HepG2 (cell line): ENCODE measurements around the gene TEAD3. TPM values are rescaled to one million over a fixed set of nuclear protein-coding genes. Genes with fewer than 3 reads are reported as not detected.
A peak's percentile ranks its signal among the peaks of the same experiment; 100 is the strongest.

Source experiments
- DNMT3B ChIP-seq: conservative IDR thresholded peaks from 2 replicates; pipeline ENCODE4 v1.6.1; 2016; ENCODE audit warnings: missing biosample characterization, control low read depth
- ETV6 ChIP-seq: sonication (generic); formaldehyde crosslinking; conservative IDR thresholded peaks from 2 replicates; pipeline ENCODE4 v1.4.0; 2020; ENCODE audit warnings: missing genetic modification reagents
- GTF3A ChIP-seq: sonication (generic); formaldehyde crosslinking; conservative IDR thresholded peaks from 2 replicates; pipeline ENCODE4 v1.4.0; 2020; ENCODE audit warnings: mild to moderate bottlenecking, missing genetic modification reagents
- HOXA5 ChIP-seq: sonication (generic); formaldehyde crosslinking; IDR thresholded peaks from 2 replicates; pipeline ENCODE4 v1.4.0; 2020; ENCODE audit warnings: missing genetic modification reagents
- SMC3 ChIP-seq: IDR thresholded peaks from 2 replicates; pipeline ENCODE4 v1.6.1; 2011; ENCODE audit warnings: low read length, improper control_type of control experiment
- polyA plus RNA-seq, 8 experiments: library from polyadenylated mRNA; depleted of rRNA in 3 of 8; stranded (reverse) in 7 of 8; unstranded in 1 of 8; fragments of >200 nt; fragmentation: Illumina TruSeq in 4 of 8; extraction: Trizol in 4 of 8; gene quantifications; 2 replicates each; pipeline versions ENCODE4 v1.2.1 to v1.2.3, GENCODE V29; 2011 to 2016; ENCODE audit warnings: low read depth in 4 of 8, missing spikeins in 1 of 8, mixed read lengths in 1 of 8; ENCODE audit not compliant: insufficient read depth in 1 of 8
- total RNA-seq, 5 experiments: library from RNA; depleted of rRNA; stranded (reverse); fragments of >200 nt; fragmentation: Illumina TruSeq; extraction: Trizol; gene quantifications; 2 replicates each; pipeline ENCODE4 v1.2.3, GENCODE V29; 2016; ENCODE audit warnings: low read depth in 1 of 5
- TF ChIP-seq, protein P1 (sequence below), 2 experiments: fragments of 450-650 bp in 1 of 2; sonication (generic) in 1 of 2; formaldehyde crosslinking in 1 of 2; IDR thresholded peaks; 2 replicates each; pipeline versions ENCODE4 v1.6.1 to v1.8.0; 2016 to 2022; ENCODE audit warnings: antibody characterized with exemption in 1 of 2, mild to moderate bottlenecking in 1 of 2, missing genetic modification reagents in 1 of 2
- TF ChIP-seq, protein P2 (sequence below): sonication (generic); formaldehyde crosslinking; IDR thresholded peaks from 2 replicates; pipeline ENCODE4 v1.8.0; 2022; ENCODE audit warnings: missing genetic modification reagents, mild to moderate bottlenecking, inconsistent platforms, borderline replicate concordance
- TF ChIP-seq, protein P3 (sequence below): IDR thresholded peaks from 2 replicates; pipeline ENCODE4 v1.6.1; 2012; ENCODE audit warnings: inconsistent platforms
- TF ChIP-seq, protein P4 (sequence below): sonication (generic); formaldehyde crosslinking; IDR thresholded peaks from 2 replicates; pipeline ENCODE4 v1.4.0; 2020; ENCODE audit warnings: missing genetic modification reagents
- TF ChIP-seq, protein P5 (sequence below): sonication (generic); formaldehyde crosslinking; IDR thresholded peaks from 2 replicates; pipeline ENCODE4 v1.4.0; 2020; ENCODE audit warnings: missing genetic modification reagents
- TF ChIP-seq, protein P6 (sequence below): sonication (generic); formaldehyde crosslinking; IDR thresholded peaks from 2 replicates; pipeline ENCODE4 v1.8.0; 2022; ENCODE audit warnings: mild to moderate bottlenecking, missing genetic modification reagents, moderate library complexity

The TEAD3 gene
- total and polyA plus RNA-seq, 2 of the 13 experiments (the other 11 are each of a cell fraction or from before 2014, with no cell fraction given) = 15.1 to 16.5 TPM

DNA sequence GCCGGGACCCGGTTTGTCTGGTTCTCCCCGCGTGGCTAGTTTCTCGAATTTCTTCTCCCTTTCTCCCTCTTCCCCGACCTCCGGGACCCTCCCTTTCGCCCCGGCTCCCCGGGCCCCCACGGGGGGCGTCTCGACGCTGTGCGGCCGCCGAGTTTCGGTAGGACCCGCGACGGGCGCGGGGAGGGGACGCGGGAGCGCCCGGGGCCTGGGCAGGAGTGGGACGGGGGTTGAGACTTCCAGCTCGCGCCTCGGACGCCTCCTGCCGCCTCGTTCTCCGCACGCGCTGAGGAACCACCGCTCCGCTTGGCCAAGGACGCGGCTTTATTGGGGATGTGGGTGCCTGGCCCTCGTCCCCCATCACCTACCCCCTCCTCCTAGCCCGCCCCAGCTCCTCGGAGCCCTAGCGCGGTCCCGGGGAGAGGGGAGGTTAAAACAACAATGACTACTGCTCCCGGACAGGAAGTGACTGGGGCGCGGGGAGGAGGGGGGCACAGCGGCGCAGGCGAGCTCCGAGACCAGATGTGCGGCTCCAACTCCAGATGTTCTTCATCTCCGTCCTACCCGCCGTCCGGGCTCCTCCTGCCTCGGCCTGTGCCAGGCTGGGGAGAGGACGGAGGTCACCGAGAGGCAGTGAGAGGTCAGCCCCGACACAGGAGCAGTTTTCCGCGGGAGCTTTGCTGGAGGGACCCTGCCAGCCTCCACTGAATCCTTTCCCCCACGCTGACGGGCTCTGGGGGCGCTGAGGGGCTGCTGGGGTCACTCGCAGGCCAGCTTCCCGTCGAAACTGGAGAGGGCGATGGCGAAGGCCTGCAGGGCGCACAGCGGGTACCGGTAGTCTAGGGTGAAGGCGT lies 917 bp upstream of the TEAD3 start (continued):
- TF ChIP-seq, protein P1, sequence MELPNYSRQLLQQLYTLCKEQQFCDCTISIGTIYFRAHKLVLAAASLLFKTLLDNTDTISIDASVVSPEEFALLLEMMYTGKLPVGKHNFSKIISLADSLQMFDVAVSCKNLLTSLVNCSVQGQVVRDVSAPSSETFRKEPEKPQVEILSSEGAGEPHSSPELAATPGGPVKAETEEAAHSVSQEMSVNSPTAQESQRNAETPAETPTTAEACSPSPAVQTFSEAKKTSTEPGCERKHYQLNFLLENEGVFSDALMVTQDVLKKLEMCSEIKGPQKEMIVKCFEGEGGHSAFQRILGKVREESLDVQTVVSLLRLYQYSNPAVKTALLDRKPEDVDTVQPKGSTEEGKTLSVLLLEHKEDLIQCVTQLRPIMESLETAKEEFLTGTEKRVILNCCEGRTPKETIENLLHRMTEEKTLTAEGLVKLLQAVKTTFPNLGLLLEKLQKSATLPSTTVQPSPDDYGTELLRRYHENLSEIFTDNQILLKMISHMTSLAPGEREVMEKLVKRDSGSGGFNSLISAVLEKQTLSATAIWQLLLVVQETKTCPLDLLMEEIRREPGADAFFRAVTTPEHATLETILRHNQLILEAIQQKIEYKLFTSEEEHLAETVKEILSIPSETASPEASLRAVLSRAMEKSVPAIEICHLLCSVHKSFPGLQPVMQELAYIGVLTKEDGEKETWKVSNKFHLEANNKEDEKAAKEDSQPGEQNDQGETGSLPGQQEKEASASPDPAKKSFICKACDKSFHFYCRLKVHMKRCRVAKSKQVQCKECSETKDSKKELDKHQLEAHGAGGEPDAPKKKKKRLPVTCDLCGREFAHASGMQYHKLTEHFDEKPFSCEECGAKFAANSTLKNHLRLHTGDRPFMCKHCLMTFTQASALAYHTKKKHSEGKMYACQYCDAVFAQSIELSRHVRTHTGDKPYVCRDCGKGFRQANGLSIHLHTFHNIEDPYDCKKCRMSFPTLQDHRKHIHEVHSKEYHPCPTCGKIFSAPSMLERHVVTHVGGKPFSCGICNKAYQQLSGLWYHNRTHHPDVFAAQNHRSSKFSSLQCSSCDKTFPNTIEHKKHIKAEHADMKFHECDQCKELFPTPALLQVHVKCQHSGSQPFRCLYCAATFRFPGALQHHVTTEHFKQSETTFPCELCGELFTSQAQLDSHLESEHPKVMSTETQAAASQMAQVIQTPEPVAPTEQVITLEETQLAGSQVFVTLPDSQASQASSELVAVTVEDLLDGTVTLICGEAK (IDR thresholded peaks at IDR 0.05) = no peak
- TF ChIP-seq, protein P1 (CRISPR knock-in tag; IDR thresholded peaks at IDR 0.05) = peak; percentile 56
- no peak; the same call in 1 of the 2 replicates for TF ChIP-seq ETV6 (CRISPR knock-in tag)
- peak; percentile 86 for TF ChIP-seq DNMT3B (CRISPR knock-in tag)
- TF ChIP-seq, protein P2, sequence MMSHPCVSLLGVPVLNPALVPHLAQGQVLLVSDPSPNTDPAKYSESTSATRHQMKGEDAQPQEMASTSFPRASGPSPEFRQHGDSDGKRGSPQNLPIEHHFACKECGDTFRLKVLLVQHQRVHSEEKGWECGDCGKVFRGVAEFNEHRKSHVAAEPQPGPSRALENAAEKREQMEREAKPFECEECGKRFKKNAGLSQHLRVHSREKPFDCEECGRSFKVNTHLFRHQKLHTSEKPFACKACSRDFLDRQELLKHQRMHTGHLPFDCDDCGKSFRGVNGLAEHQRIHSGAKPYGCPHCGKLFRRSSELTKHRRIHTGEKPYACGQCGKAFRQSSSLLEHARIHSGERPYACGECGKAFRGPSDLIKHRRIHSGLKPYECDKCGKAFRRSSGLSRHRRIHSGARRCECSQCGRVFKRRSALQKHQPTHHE (CRISPR knock-in tag) = peak; percentile 89; the same call in 1 of the 2 replicates
- TF ChIP-seq GTF3A (CRISPR knock-in tag) = no peak
- peak; percentile 94 for TF ChIP-seq HOXA5
- TF ChIP-seq, protein P3, sequence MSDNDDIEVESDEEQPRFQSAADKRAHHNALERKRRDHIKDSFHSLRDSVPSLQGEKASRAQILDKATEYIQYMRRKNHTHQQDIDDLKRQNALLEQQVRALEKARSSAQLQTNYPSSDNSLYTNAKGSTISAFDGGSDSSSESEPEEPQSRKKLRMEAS = peak; percentile 97
- TF ChIP-seq, protein P4, sequence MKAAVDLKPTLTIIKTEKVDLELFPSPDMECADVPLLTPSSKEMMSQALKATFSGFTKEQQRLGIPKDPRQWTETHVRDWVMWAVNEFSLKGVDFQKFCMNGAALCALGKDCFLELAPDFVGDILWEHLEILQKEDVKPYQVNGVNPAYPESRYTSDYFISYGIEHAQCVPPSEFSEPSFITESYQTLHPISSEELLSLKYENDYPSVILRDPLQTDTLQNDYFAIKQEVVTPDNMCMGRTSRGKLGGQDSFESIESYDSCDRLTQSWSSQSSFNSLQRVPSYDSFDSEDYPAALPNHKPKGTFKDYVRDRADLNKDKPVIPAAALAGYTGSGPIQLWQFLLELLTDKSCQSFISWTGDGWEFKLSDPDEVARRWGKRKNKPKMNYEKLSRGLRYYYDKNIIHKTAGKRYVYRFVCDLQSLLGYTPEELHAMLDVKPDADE (CRISPR knock-in tag) = peak; percentile 93; the same call in 1 of the 2 replicates
- TF ChIP-seq, protein P5, sequence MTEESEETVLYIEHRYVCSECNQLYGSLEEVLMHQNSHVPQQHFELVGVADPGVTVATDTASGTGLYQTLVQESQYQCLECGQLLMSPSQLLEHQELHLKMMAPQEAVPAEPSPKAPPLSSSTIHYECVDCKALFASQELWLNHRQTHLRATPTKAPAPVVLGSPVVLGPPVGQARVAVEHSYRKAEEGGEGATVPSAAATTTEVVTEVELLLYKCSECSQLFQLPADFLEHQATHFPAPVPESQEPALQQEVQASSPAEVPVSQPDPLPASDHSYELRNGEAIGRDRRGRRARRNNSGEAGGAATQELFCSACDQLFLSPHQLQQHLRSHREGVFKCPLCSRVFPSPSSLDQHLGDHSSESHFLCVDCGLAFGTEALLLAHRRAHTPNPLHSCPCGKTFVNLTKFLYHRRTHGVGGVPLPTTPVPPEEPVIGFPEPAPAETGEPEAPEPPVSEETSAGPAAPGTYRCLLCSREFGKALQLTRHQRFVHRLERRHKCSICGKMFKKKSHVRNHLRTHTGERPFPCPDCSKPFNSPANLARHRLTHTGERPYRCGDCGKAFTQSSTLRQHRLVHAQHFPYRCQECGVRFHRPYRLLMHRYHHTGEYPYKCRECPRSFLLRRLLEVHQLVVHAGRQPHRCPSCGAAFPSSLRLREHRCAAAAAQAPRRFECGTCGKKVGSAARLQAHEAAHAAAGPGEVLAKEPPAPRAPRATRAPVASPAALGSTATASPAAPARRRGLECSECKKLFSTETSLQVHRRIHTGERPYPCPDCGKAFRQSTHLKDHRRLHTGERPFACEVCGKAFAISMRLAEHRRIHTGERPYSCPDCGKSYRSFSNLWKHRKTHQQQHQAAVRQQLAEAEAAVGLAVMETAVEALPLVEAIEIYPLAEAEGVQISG (CRISPR knock-in tag) = peak; percentile 71
- TF ChIP-seq, protein P6, sequence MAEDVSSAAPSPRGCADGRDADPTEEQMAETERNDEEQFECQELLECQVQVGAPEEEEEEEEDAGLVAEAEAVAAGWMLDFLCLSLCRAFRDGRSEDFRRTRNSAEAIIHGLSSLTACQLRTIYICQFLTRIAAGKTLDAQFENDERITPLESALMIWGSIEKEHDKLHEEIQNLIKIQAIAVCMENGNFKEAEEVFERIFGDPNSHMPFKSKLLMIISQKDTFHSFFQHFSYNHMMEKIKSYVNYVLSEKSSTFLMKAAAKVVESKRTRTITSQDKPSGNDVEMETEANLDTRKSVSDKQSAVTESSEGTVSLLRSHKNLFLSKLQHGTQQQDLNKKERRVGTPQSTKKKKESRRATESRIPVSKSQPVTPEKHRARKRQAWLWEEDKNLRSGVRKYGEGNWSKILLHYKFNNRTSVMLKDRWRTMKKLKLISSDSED = peak; percentile 84; the same call in 1 of the 2 replicates
- no peak for TF ChIP-seq SMC3
